ENCODE measurements around the gene IFNL4. TPM values are rescaled to one million over a fixed set of nuclear protein-coding genes. Genes with fewer than 3 reads are reported as not detected.

The IFNL4 gene
- total RNA-seq, 1 experiment from 2014 or later, result not detected

DNA sequence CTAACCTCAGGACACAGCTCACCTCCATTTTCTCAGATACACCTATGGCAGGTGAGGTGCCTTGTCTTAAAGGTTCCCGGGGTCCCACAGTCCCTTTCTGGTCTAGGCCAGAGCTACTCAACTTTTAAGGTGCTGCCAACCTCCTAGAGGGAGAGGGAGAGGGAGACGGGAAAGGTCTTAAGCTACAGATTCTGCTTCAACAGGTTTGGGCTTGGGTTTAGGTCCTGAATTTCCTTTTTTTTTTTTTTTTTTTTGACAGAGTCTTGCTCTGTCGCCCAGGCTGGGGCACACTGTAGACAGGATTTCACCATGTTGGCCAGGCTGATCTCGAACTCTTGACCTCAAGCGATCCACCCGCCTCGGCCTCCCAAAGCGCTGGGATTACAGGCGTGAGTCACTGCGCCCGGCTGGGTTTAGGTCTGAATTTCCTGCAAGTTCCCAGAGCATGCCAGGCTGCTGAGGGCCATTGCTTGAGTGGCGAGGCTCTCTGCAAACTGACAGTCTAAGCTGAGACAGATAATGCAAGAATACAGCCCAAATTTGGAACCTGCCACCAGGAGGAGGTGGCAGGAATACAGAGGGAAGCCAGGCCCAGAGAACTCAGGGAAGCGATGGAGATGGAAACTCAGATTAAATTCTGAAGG lies 36.8 kb downstream of the IFNL4 start:
- DNase-seq (ENCODE audit: low spot score), result no peak

GRCh38 chr19:39209196-39209595 lies 39.5 kb downstream of the IFNL4 start:
- peaks cover 7% of the 10 kb centered on the region for H3K27me3 ChIP-seq (replicated peaks; ENCODE audit: insufficient read depth, low read depth, low read length, poor library complexity)
- ChIA-PET POLR2A (ENCODE audit: low non-redundant PET) (no interaction called here), CTCF (no interaction called here)
- H3K27ac ChIP-seq (ENCODE audit: low read depth, low read length, poor library complexity, severe bottlenecking), result no peak overlapping the region
- no peak for TF ChIP-seq EZH2 (IDR thresholded peaks at IDR 0.05; ENCODE audit: borderline replicate concordance, low read depth, low read length, poor library complexity, severe bottlenecking)
- TF ChIP-seq CTCF (conservative IDR thresholded peaks at IDR 0.05; ENCODE audit: low read depth, low read length), result no peak
- no peak overlapping the region for H3K4me3 ChIP-seq (ENCODE audit: low read depth, low read length, poor library complexity, severe bottlenecking)
- DNase-seq (ENCODE audit: low spot score), result no peak
- no peaks in the 10 kb centered on the region for H3K9me3 ChIP-seq (ENCODE audit: low read depth, low read length, poor library complexity, severe bottlenecking)
- BruUV-seq (replicated peaks), result no TSS peak
- no peaks in the 10 kb centered on the region for H3K36me3 ChIP-seq (ENCODE audit: insufficient read depth, low read length, poor library complexity, severe bottlenecking)
- intact Hi-C loops (cut with micrococcal nuclease; ENCODE audit: unreplicated experiment), result no loop called here
- H3K4me1 ChIP-seq (ENCODE audit: insufficient read depth, low read length, poor library complexity, severe bottlenecking), result no peaks in the 10 kb centered on the region

More for the DNA sequence above, 36.8 kb downstream of the IFNL4 start:
- no TSS peak for BruUV-seq (replicated peaks)
- intact Hi-C loops (cut with micrococcal nuclease; ENCODE audit: unreplicated experiment), result loop anchor here (1.0 kb wide), 1 partner anchor 116 kb away; no protein-coding TSS in a partner anchor
- Histone ChIP-seq H3K4me3 (ENCODE audit: low read depth, low read length, poor library complexity, severe bottlenecking) (no peak overlapping the region), H3K27ac (ENCODE audit: low read depth, low read length, poor library complexity, severe bottlenecking) (no peak overlapping the region), H3K27me3 (replicated peaks; ENCODE audit: insufficient read depth, low read depth, low read length, poor library complexity) (no peaks in the 10 kb centered on the region), H3K4me1 (ENCODE audit: insufficient read depth, low read length, poor library complexity, severe bottlenecking) (no peaks in the 10 kb centered on the region), H3K9me3 (ENCODE audit: low read depth, low read length, poor library complexity, severe bottlenecking) (no peaks in the 10 kb centered on the region), H3K36me3 (ENCODE audit: insufficient read depth, low read length, poor library complexity, severe bottlenecking) (no peaks in the 10 kb centered on the region)
- TF ChIP-seq CTCF (conservative IDR thresholded peaks at IDR 0.05; ENCODE audit: low read depth, low read length) (no peak), EZH2 (IDR thresholded peaks at IDR 0.05; ENCODE audit: borderline replicate concordance, low read depth, low read length, poor library complexity, severe bottlenecking) (no peak)
- ChIA-PET CTCF (interaction anchor here (1.8 kb wide), 1 partner anchor 116 kb away, joined by 5 read pairs; no protein-coding TSS in a partner anchor), POLR2A (ENCODE audit: low non-redundant PET) (no interaction called here)

- DNase-seq (ENCODE audit: low spot score), result no peak
- BruUV-seq (replicated peaks), result no TSS peak
- Histone ChIP-seq H3K4me1 (ENCODE audit: insufficient read depth, low read length, poor library complexity, severe bottlenecking) (no peaks in the 10 kb centered on the region), H3K9me3 (ENCODE audit: low read depth, low read length, poor library complexity, severe bottlenecking) (no peaks in the 10 kb centered on the region), H3K27me3 (replicated peaks; ENCODE audit: insufficient read depth, low read depth, low read length, poor library complexity) (peaks cover 16% of the 10 kb centered on the region), H3K4me3 (ENCODE audit: low read depth, low read length, poor library complexity, severe bottlenecking) (no peak overlapping the region), H3K27ac (ENCODE audit: low read depth, low read length, poor library complexity, severe bottlenecking) (no peak overlapping the region), H3K36me3 (ENCODE audit: insufficient read depth, low read length, poor library complexity, severe bottlenecking) (no peaks in the 10 kb centered on the region)
- POLR2A ChIA-PET (ENCODE audit: low non-redundant PET), result no interaction called here
- TF ChIP-seq CTCF (conservative IDR thresholded peaks at IDR 0.05; ENCODE audit: low read depth, low read length) (no peak), EZH2 (IDR thresholded peaks at IDR 0.05; ENCODE audit: borderline replicate concordance, low read depth, low read length, poor library complexity, severe bottlenecking) (no peak)
- CTCF ChIA-PET, result no interaction called here
- intact Hi-C loops (cut with micrococcal nuclease; ENCODE audit: unreplicated experiment), result no loop called here
Measured at GRCh38 chr19:39208175-39208795, 40.4 kb downstream of the IFNL4 start.

Data from A673 (cell line).